OCI-LY7 (cell line): ENCODE measurements around the gene DTX3L. TPM values are rescaled to one million over a fixed set of nuclear protein-coding genes. Genes with fewer than 3 reads are reported as not detected.

Experiments
- BruUV-seq: library from RNA; stranded (reverse); fragments of 400-500 nt; replicated peaks from 2 replicates; lab custom pipeline; 2021; lab: Mats Ljungman, UMichigan
- CTCF ChIA-PET: fragments of 300-600 bp; sonication (Branson Sonifier 250); formaldehyde crosslinking; loops from one replicate; lab custom pipeline; 2022; ENCODE audit warnings: antibody characterized with exemption; ENCODE audit not compliant: unreplicated experiment; lab: Charles Lee
- POLR2A ChIA-PET: fragments of 300-600 bp; sonication (Branson Sonifier 250); formaldehyde crosslinking; loops from one replicate; lab custom pipeline; 2022; ENCODE audit warnings: antibody characterized with exemption; lab: Charles Lee
- DNase-seq: peaks from one replicate; pipeline ENCODE4 v3.0.0-alpha.2; 2015; ENCODE audit warnings: low spot score
- H2AFZ ChIP-seq: fragments of 200-600 bp; sonication (generic), shearing (Covaris generic); 2 replicates; pipeline ENCODE4 v1.6.1; 2014; ENCODE audit warnings: mild to moderate bottlenecking, antibody characterized with exemption, low read length, moderate library complexity
- H3K27ac ChIP-seq: fragments of 200-600 bp; sonication (generic); 2 replicates; pipeline ENCODE4 v1.5.1; 2014; ENCODE audit warnings: mixed run types, low read depth, mild to moderate bottlenecking, moderate library complexity, low read length, inconsistent platforms; ENCODE audit not compliant: poor library complexity, severe bottlenecking
- H3K36me3 ChIP-seq: fragments of 200-600 bp; sonication (generic); 2 replicates; pipeline ENCODE4 v1.6.1; 2014; ENCODE audit warnings: mild to moderate bottlenecking, antibody characterized with exemption, low read length, moderate library complexity, mixed read lengths; ENCODE audit not compliant: insufficient read depth
- H3K4me1 ChIP-seq: fragments of 200-600 bp; sonication (generic); 2 replicates; pipeline ENCODE4 v1.5.1; 2014; ENCODE audit warnings: mild to moderate bottlenecking, low read length; ENCODE audit not compliant: insufficient read depth, poor library complexity, severe bottlenecking
- H3K4me2 ChIP-seq: fragments of 200-600 bp; sonication (generic); 2 replicates; pipeline ENCODE4 v1.6.1; 2014; ENCODE audit warnings: mild to moderate bottlenecking, low read length
- H3K4me3 ChIP-seq: fragments of 200-600 bp; sonication (generic); 2 replicates; pipeline ENCODE4 v1.5.1; 2014; ENCODE audit warnings: mild to moderate bottlenecking, low read depth, low read length; ENCODE audit not compliant: poor library complexity, severe bottlenecking
- H3K79me2 ChIP-seq: fragments of 200-600 bp; sonication (generic); 2 replicates; pipeline ENCODE4 v1.6.1; 2016; ENCODE audit warnings: low read depth, mild to moderate bottlenecking, low read length, moderate library complexity, mixed read lengths; ENCODE audit not compliant: insufficient read depth
- H3K9me2 ChIP-seq: fragments of 200-600 bp; sonication (generic); 2 replicates; pipeline ENCODE4 v1.6.1; 2016; ENCODE audit warnings: mild to moderate bottlenecking, low read length, mixed read lengths; ENCODE audit not compliant: insufficient read depth
- H3K9me3 ChIP-seq: fragments of 200-600 bp; sonication (generic); 2 replicates; pipeline ENCODE4 v1.6.1; 2014; ENCODE audit warnings: mild to moderate bottlenecking, mixed run types, low read length, mixed read lengths
- H4K20me1 ChIP-seq: fragments of 200-600 bp; sonication (generic); 2 replicates; pipeline ENCODE4 v1.6.1; 2014; ENCODE audit warnings: mild to moderate bottlenecking, antibody characterized with exemption, low read length, moderate library complexity, mixed read lengths; ENCODE audit not compliant: insufficient read depth
- EZH2phosphoT487 ChIP-seq: fragments of 200-600 bp; sonication (generic); IDR thresholded peaks from 2 replicates; pipeline ENCODE4 v1.6.1; 2018; ENCODE audit warnings: low read depth, borderline replicate concordance, mild to moderate bottlenecking, mixed run types, antibody characterized with exemption, low read length, moderate library complexity, mixed read lengths
- intact Hi-C: fragments of 100-400 bp; cut with micrococcal nuclease; formaldehyde crosslinking; loops from one replicate; pipeline ENCODE4 v1.10.0; 2022; ENCODE audit not compliant: unreplicated experiment
- total RNA-seq, 2 experiments: library from RNA; depleted of rRNA in 1 of 2; stranded (reverse); fragments of >200 nt in 1 of 2; shearing (Covaris generic) in 1 of 2; gene quantifications; 2 replicates each; pipeline ENCODE4 v1.2.3, GENCODE V29; 2014 to 2022
- TF ChIP-seq, protein P1 (sequence below): fragments of 200-600 bp; sonication (generic); conservative IDR thresholded peaks from 2 replicates; pipeline ENCODE4 v1.5.1; 2014; ENCODE audit warnings: mild to moderate bottlenecking, antibody characterized with exemption, low read length, moderate library complexity, mixed read lengths

The DTX3L gene
- total RNA-seq, 2 experiments from 2014 or later, result 1.3 to 1.5 TPM

GRCh38 chr3:122555275-122556071 lies 8.7 kb upstream of the DTX3L start:
- TF ChIP-seq EZH2phosphoT487, result no peak
- TF ChIP-seq, protein P1, sequence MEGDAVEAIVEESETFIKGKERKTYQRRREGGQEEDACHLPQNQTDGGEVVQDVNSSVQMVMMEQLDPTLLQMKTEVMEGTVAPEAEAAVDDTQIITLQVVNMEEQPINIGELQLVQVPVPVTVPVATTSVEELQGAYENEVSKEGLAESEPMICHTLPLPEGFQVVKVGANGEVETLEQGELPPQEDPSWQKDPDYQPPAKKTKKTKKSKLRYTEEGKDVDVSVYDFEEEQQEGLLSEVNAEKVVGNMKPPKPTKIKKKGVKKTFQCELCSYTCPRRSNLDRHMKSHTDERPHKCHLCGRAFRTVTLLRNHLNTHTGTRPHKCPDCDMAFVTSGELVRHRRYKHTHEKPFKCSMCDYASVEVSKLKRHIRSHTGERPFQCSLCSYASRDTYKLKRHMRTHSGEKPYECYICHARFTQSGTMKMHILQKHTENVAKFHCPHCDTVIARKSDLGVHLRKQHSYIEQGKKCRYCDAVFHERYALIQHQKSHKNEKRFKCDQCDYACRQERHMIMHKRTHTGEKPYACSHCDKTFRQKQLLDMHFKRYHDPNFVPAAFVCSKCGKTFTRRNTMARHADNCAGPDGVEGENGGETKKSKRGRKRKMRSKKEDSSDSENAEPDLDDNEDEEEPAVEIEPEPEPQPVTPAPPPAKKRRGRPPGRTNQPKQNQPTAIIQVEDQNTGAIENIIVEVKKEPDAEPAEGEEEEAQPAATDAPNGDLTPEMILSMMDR, result no peak
- Histone ChIP-seq H3K27ac (no peak overlapping the region), H3K9me3 (no peaks in the 10 kb centered on the region), H3K4me2 (no peak overlapping the region), H3K4me3 (no peak overlapping the region), H3K36me3 (no peaks in the 10 kb centered on the region), H3K79me2 (no peaks in the 10 kb centered on the region), H4K20me1 (no peaks in the 10 kb centered on the region), H2AFZ (no peak overlapping the region), H3K9me2 (no peaks in the 10 kb centered on the region), H3K4me1 (no peaks in the 10 kb centered on the region)
- CTCF ChIA-PET, result no interaction called here
- BruUV-seq, result no TSS peak
- DNase-seq, result no peak
- intact Hi-C loops, result no loop called here
- POLR2A ChIA-PET, result no interaction called here

- no peaks in the 10 kb centered on the region for H3K36me3 ChIP-seq
- no peak overlapping the region for H3K27ac ChIP-seq
- H2AFZ ChIP-seq, result no peak overlapping the region
- POLR2A ChIA-PET, result no interaction called here
- intact Hi-C loops, result no loop called here
- H4K20me1 ChIP-seq, result no peaks in the 10 kb centered on the region
- no TSS peak for BruUV-seq
- H3K4me1 ChIP-seq, result no peaks in the 10 kb centered on the region
- no peak for DNase-seq
- H3K4me2 ChIP-seq, result no peak overlapping the region
- H3K4me3 ChIP-seq, result no peak overlapping the region
- CTCF ChIA-PET, result no interaction called here
- TF ChIP-seq EZH2phosphoT487, result no peak
- TF ChIP-seq, protein P1, result no peak
- H3K9me2 ChIP-seq, result no peaks in the 10 kb centered on the region
- H3K79me2 ChIP-seq, result no peaks in the 10 kb centered on the region
- H3K9me3 ChIP-seq, result no peaks in the 10 kb centered on the region
Measured at GRCh38 chr3:122557356-122557755, 6.8 kb upstream of the DTX3L start.

- Histone ChIP-seq H4K20me1 (no peaks in the 10 kb centered on the region), H3K4me1 (peaks cover 3% of the 10 kb centered on the region), H3K36me3 (no peaks in the 10 kb centered on the region), H3K27ac (no peak overlapping the region), H3K9me3 (no peaks in the 10 kb centered on the region), H3K4me3 (no peak overlapping the region), H3K79me2 (no peaks in the 10 kb centered on the region), H3K4me2 (no peak overlapping the region), H3K9me2 (no peaks in the 10 kb centered on the region), H2AFZ (no peak overlapping the region)
- intact Hi-C loops, result no loop called here
- POLR2A ChIA-PET, result interaction anchor here (1.0 to 1.3 kb wide), 3 partner anchors 40 to 214 kb away, joined by 3 to 4 read pairs (median 3); partner anchors contain the start of gene WDR5B
- TF ChIP-seq EZH2phosphoT487, result no peak
- TF ChIP-seq, protein P1, result no peak
- CTCF ChIA-PET, result interaction anchor here (0.6 kb wide), 1 partner anchor 688 kb away, joined by 3 read pairs; no protein-coding TSS in a partner anchor
- DNase-seq, result no peak
- no TSS peak for BruUV-seq
Measured at GRCh38 chr3:122558605-122559004, 5.5 kb upstream of the DTX3L start.
